ENCODE results near the gene E2F4.

The E2F4 gene

DNA sequence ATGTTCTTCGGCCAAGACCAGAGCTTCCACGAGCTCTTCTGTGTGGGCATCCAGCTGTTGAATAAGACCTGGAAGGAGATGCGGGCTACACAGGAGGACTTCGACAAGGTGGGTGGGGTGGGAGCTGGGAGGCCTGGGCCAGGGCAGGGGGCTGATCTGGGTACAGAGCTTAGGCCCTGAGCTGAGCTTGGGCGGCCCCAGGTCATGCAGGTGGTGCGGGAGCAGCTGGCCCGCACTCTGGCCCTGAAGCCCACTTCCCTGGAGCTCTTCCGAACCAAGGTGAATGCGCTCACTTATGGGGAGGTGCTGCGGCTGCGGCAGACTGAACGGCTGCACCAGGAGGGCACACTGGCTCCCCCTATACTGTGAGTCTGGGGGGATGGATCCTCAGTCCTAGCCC lies 10.5 kb downstream of the E2F4 start:
- intact Hi-C loops (cut with DNase I; ENCODE audit: low total_unique reads), result no loop called here
- Histone ChIP-seq H3K4me1 (peaks cover 0 to 21% (median 4%) of the 10 kb centered on the region in 4 donors), H3K4me3 (no peak overlapping the region), H3K27ac (no peak overlapping the region), H3K27me3 (no peaks in the 10 kb centered on the region), H3K9me3 (no peaks in the 10 kb centered on the region), H3K36me3 (peaks cover 13 to 69% (median 31%) of the 10 kb centered on the region in 3 donors)
- TF ChIP-seq, protein P1, sequence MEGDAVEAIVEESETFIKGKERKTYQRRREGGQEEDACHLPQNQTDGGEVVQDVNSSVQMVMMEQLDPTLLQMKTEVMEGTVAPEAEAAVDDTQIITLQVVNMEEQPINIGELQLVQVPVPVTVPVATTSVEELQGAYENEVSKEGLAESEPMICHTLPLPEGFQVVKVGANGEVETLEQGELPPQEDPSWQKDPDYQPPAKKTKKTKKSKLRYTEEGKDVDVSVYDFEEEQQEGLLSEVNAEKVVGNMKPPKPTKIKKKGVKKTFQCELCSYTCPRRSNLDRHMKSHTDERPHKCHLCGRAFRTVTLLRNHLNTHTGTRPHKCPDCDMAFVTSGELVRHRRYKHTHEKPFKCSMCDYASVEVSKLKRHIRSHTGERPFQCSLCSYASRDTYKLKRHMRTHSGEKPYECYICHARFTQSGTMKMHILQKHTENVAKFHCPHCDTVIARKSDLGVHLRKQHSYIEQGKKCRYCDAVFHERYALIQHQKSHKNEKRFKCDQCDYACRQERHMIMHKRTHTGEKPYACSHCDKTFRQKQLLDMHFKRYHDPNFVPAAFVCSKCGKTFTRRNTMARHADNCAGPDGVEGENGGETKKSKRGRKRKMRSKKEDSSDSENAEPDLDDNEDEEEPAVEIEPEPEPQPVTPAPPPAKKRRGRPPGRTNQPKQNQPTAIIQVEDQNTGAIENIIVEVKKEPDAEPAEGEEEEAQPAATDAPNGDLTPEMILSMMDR (IDR thresholded peaks at IDR 0.05), result no peak
- DNase-seq, result no peak

DNA sequence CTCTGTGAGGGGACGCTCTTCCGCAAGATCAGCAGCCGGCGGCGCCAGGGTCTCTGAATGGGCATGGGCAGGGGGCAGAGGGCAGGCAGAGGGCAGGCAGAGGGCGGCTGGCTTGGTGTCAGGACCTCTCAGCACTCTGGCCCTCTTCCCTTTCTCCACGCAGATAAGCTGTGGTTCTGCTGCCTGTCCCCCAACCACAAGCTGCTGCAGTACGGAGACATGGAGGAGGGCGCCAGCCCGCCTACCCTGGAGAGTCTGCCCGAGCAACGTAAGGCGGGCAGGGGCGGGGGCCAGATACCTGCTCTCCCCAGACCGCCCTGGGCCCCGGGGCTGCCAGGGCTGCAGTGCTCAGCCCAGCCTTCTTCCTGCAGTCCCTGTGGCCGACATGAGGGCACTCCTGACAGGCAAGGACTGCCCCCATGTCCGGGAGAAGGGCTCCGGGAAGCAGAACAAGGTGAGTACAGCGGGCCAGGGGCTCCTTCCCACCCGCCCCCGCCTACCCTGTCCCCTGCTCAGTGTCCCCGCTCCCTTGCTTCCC lies 11.1 kb downstream of the E2F4 start:
- intact Hi-C loops (cut with DNase I; ENCODE audit: low total_unique reads), result no loop called here

DNA sequence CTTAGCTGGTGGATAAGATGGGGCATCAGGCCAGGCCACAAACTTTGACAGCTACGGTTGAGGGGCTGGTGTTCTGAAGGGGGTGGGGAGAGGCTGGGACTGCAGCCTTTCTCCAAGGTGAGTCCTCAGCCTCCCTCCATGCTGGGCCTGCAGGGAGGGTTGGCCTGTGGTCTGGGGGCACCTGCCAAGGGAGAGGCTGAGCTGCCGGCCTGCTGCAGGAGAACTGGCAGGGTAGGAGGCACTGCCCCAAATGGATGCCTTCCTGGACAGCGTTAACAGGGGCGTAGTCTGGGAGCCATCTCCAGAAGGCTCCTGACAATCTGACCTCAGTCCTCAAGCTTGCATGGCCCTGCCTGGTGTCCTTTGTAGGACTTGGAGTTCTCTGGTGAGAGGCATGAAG lies 12.1 kb downstream of the E2F4 start:
- TF ChIP-seq, protein P1 (IDR thresholded peaks at IDR 0.05), result no peak
- Histone ChIP-seq H3K4me1 (peaks cover 0 to 9% (median 0%) of the 10 kb centered on the region in 4 donors), H3K9me3 (no peaks in the 10 kb centered on the region), H3K4me3 (no peak overlapping the region), H3K36me3 (peaks cover 4 to 63% (median 23%) of the 10 kb centered on the region in 3 donors), H3K27ac (no peak overlapping the region), H3K27me3 (no peaks in the 10 kb centered on the region)
- intact Hi-C loops (cut with DNase I; ENCODE audit: low total_unique reads), result no loop called here
- no peak for DNase-seq

More for the DNA sequence above, 11.1 kb downstream of the E2F4 start:
- H3K27me3 ChIP-seq, result no peaks in the 10 kb centered on the region
- no peak for DNase-seq
- H3K4me1 ChIP-seq, result peaks cover 0 to 19% (median 3%) of the 10 kb centered on the region in 4 donors
- no peak overlapping the region for H3K27ac ChIP-seq
- TF ChIP-seq, protein P1 (IDR thresholded peaks at IDR 0.05), result no peak
- H3K4me3 ChIP-seq, result no peak overlapping the region
- peaks cover 7 to 69% (median 25%) of the 10 kb centered on the region in 3 donors for H3K36me3 ChIP-seq
- no peaks in the 10 kb centered on the region for H3K9me3 ChIP-seq

DNA sequence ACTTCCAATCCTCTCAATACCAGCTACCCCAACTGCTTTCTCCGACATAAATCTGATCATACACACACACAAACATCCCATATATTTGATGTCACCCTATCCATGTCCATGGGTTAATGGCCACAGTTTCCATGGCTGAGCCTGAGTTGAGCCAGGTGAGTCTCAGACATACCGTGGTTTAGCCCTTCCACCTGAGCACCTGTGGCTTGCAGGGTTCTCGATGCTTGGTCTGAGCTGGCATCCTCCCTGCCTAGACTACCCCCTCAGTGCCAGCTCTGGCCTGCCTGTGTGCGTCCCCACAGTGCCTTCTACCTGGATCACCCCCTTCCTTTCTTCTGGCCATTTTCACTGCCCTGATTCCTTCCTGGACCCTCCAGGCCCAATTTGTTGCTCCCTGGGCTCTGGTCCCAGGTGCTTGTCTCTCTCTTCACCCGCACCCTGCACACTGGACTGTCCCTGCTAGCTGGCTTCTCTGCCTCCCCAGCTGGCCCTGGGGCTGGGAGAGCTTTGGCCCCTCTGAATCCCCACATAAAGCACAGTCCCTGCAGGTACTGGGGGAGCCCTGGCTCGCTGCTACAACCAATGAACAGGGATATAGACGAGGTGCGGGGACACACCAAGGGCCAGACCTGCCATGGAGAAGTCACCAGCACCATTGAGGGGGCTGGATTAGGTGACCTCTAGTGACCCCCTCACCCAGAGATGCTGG lies 14.3 kb downstream of the E2F4 start:
- Histone ChIP-seq H3K36me3 (peaks cover 4 to 67% (median 23%) of the 10 kb centered on the region in 3 donors), H3K9me3 (no peaks in the 10 kb centered on the region), H3K27ac (no peak overlapping the region), H3K27me3 (no peaks in the 10 kb centered on the region), H3K4me3 (no peak overlapping the region), H3K4me1 (no peaks in the 10 kb centered on the region)
- intact Hi-C loops (cut with DNase I; ENCODE audit: low total_unique reads), result no loop called here
- no peak for DNase-seq
- TF ChIP-seq, protein P1 (IDR thresholded peaks at IDR 0.05), result no peak

DNA sequence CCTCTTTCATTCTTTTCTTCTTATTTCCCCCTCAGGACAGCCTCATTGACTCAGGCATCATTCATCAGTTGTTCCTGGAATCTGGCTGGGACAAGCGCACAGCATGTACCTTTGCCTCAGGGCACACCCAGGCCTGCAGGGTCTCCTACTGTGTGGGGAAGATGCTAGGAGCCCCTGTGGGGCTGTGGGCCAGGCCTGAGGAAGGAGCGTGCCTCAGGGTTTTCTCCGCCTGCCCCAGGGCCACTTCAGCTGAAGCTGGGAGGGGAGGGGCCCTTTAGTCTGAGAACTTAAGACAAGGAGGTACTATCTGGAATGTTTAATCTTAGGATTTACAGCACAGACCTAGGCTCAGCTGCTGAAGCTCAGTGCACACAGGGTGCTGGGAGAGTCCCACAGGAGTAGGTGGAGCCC lies 14.9 kb downstream of the E2F4 start:
- Histone ChIP-seq H3K4me3 (no peak overlapping the region), H3K36me3 (peaks cover 4 to 67% (median 18%) of the 10 kb centered on the region in 3 donors), H3K9me3 (no peaks in the 10 kb centered on the region), H3K27me3 (no peaks in the 10 kb centered on the region), H3K27ac (no peak overlapping the region), H3K4me1 (no peaks in the 10 kb centered on the region)
- no peak for DNase-seq
- intact Hi-C loops (cut with DNase I; ENCODE audit: low total_unique reads), result no loop called here
- TF ChIP-seq, protein P1 (IDR thresholded peaks at IDR 0.05), result no peak
